GM12891 (cell line): ENCODE data around the gene GP1BA.
"Not testable (repeated sequence)": the region's sequence is repeated elsewhere in the genome, so short reads cannot be mapped to it uniquely, and the experiment has no call there.

ENCODE experiments used
- PAX5 ChIP-seq: IDR thresholded peaks from 2 replicates; pipeline ENCODE4 v1.6.1; 2011; ENCODE audit warnings: low read length, moderate library complexity, mild to moderate bottlenecking; ENCODE audit not compliant: insufficient read depth, severe bottlenecking
- POLR2A ChIP-seq: IDR thresholded peaks from 2 replicates; pipeline ENCODE4 v1.6.1; 2011; ENCODE audit warnings: low read depth, low read length, control low read depth
- POLR2AphosphoS5 ChIP-seq: IDR thresholded peaks from 2 replicates; pipeline ENCODE4 v1.6.1; 2011; ENCODE audit warnings: low read depth, low read length, control low read depth
- POU2F2 ChIP-seq: IDR thresholded peaks from 2 replicates; pipeline ENCODE4 v1.6.1; 2011; ENCODE audit warnings: low read depth, mild to moderate bottlenecking, control low read depth, low read length, moderate library complexity
- SPI1 ChIP-seq: IDR thresholded peaks from 2 replicates; pipeline ENCODE4 v1.6.1; 2011; ENCODE audit warnings: low read depth, low read length, control low read depth
- TAF1 ChIP-seq: IDR thresholded peaks from 2 replicates; pipeline ENCODE4 v1.6.1; 2011; ENCODE audit warnings: low read depth, low read length, control low read depth

DNA sequence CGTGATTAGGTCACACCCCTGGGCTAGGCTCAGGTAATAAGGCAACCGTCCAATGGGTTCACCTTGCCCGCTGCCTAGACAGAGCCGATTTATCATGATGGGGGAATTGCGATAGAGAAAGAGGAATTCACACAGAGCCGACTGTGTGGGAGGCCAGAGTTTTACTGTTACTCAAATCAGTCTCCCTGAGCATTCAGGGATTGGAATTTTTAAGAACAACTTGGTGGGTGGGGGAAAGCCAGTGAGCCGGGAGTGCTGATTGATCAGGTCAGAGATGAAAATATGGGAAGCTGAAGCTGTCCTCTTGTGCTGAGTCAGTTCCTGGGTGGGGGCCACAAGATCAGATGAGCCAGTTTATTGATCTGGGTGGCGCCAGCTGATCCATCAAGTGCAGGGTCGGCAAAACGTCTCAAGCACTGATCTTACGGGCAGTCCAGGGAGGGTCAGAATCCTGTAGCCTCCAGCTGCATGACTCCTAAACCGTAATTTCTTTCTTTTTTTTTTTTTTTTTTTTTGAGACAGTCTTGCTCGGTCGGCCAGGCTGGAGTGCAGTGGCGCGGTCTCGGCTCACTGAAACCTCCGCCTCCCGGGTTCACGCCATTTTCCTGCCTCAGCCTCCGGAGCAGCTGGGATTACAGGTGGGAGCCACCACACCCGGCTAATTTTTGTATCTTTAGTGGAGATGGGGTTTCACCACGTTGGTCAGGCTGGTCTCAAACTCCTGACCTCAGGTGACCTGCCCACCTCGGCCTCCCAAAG is 5.3 kb upstream of the GP1BA start:
- not testable (repeated sequence) for TF ChIP-seq POLR2A, PAX5, TAF1, POLR2AphosphoS5, SPI1, POU2F2
